MM.1S (cell line): ENCODE data around the gene EPX.

Source experiments
- DNase-seq: peaks from one replicate; pipeline ENCODE4 v3.0.0-alpha.2; 2015
- H2AFZ ChIP-seq: fragments of 300-600 bp; sonication (generic); 2 replicates; pipeline ENCODE4 v1.6.0; 2016; ENCODE audit warnings: antibody characterized with exemption, low read length
- H3F3A ChIP-seq: fragments of 300-600 bp; sonication (generic); 2 replicates; pipeline ENCODE4 v1.6.1; 2016; ENCODE audit warnings: mild to moderate bottlenecking, antibody characterized with exemption, low read length, moderate library complexity, mixed read lengths; ENCODE audit not compliant: insufficient read depth
- H3K27ac ChIP-seq: fragments of 300-600 bp; sonication (generic); 2 replicates; pipeline ENCODE4 v1.5.1; 2016; ENCODE audit warnings: mild to moderate bottlenecking, low read length
- H3K27me3 ChIP-seq: fragments of 300-600 bp; sonication (generic); replicated peaks from 2 replicates; pipeline ENCODE4 v1.6.0; 2016; ENCODE audit warnings: low read length; ENCODE audit not compliant: insufficient read depth
- H3K36me3 ChIP-seq: fragments of 300-600 bp; sonication (generic); replicated peaks from 2 replicates; pipeline ENCODE4 v1.6.1; 2016; ENCODE audit warnings: mild to moderate bottlenecking, low read length, mixed read lengths; ENCODE audit not compliant: insufficient read depth
- H3K4me1 ChIP-seq: fragments of 300-600 bp; sonication (generic); 2 replicates; pipeline ENCODE4 v1.6.1; 2016; ENCODE audit warnings: low read length, mixed read lengths
- H3K4me2 ChIP-seq: fragments of 300-600 bp; sonication (generic); 2 replicates; pipeline ENCODE4 v1.6.0; 2016; ENCODE audit warnings: low read depth, low read length
- H3K4me3 ChIP-seq: fragments of 300-600 bp; sonication (generic); 2 replicates; pipeline ENCODE4 v1.5.1; 2016; ENCODE audit warnings: low read length, mixed read lengths
- H3K79me2 ChIP-seq: fragments of 300-600 bp; sonication (generic); 2 replicates; pipeline ENCODE4 v1.6.1; 2016; ENCODE audit warnings: mixed run types, low read length, mixed read lengths
- H3K9ac ChIP-seq: fragments of 300-600 bp; sonication (generic); 2 replicates; pipeline ENCODE4 v1.6.1; 2016; ENCODE audit warnings: low read length, mixed read lengths
- H3K9me2 ChIP-seq: fragments of 300-600 bp; sonication (generic); replicated peaks from 2 replicates; pipeline ENCODE4 v1.6.1; 2016; ENCODE audit warnings: mild to moderate bottlenecking, low read length, mixed read lengths; ENCODE audit not compliant: insufficient read depth
- H3K9me3 ChIP-seq: fragments of 300-600 bp; sonication (generic); replicated peaks from 2 replicates; pipeline ENCODE4 v1.6.1; 2016; ENCODE audit warnings: mild to moderate bottlenecking, low read length, mixed read lengths; ENCODE audit not compliant: insufficient read depth
- H4K20me1 ChIP-seq: fragments of 300-600 bp; sonication (generic); 2 replicates; pipeline ENCODE4 v1.6.1; 2016; ENCODE audit warnings: mild to moderate bottlenecking, low read length, moderate library complexity, mixed read lengths; ENCODE audit not compliant: insufficient read depth
- EZH2 ChIP-seq: fragments of 300-600 bp; sonication (generic); optimal IDR thresholded peaks from 2 replicates; pipeline ENCODE3; 2017; ENCODE audit warnings: low read depth, mild to moderate bottlenecking, antibody characterized with exemption, low read length, mixed read lengths
- EZH2phosphoT487 ChIP-seq: fragments of 300-600 bp; sonication (generic); IDR thresholded peaks from 2 replicates; pipeline ENCODE4 v1.6.1; 2018; ENCODE audit warnings: antibody characterized with exemption, low read length
- TF ChIP-seq, protein P1 (sequence below): fragments of 300-600 bp; sonication (generic); IDR thresholded peaks from 2 replicates; pipeline ENCODE4 v1.5.1; 2016; ENCODE audit warnings: antibody characterized with exemption, low read length, mixed read lengths

EPX gene

DNA sequence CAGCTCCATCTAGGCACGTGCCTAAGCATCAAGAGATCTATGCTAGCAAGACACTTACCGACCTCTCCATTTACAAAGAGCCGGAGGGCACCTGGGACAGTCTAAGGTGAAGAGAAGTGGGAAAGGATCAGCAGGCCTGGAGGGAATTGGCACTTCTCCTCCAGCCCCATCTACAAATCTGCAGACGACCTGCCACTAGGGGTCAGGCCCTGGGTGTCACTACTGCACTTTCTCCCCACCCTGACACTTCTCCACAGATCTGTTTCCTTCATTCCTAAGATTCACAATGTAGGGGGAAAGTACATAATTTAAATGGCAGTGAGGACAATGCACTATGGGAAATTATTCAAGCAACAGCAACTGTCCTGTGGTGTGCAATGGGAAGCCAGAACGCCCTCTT lies 18.4 kb downstream of the EPX start:
- H3K9me2 ChIP-seq, result no peaks in the 10 kb centered on the region
- no peak overlapping the region for H2AFZ ChIP-seq
- no peak overlapping the region for H3K4me3 ChIP-seq
- no peaks in the 10 kb centered on the region for H4K20me1 ChIP-seq
- TF ChIP-seq, protein P1, sequence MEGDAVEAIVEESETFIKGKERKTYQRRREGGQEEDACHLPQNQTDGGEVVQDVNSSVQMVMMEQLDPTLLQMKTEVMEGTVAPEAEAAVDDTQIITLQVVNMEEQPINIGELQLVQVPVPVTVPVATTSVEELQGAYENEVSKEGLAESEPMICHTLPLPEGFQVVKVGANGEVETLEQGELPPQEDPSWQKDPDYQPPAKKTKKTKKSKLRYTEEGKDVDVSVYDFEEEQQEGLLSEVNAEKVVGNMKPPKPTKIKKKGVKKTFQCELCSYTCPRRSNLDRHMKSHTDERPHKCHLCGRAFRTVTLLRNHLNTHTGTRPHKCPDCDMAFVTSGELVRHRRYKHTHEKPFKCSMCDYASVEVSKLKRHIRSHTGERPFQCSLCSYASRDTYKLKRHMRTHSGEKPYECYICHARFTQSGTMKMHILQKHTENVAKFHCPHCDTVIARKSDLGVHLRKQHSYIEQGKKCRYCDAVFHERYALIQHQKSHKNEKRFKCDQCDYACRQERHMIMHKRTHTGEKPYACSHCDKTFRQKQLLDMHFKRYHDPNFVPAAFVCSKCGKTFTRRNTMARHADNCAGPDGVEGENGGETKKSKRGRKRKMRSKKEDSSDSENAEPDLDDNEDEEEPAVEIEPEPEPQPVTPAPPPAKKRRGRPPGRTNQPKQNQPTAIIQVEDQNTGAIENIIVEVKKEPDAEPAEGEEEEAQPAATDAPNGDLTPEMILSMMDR, result peak; percentile 37
- TF ChIP-seq EZH2 (no peak), EZH2phosphoT487 (no peak)
- no peak overlapping the region for H3K9ac ChIP-seq
- H3K27me3 ChIP-seq, result no peaks in the 10 kb centered on the region
- H3K4me2 ChIP-seq, result no peak overlapping the region
- H3K27ac ChIP-seq, result no peak overlapping the region
- H3K79me2 ChIP-seq, result no peaks in the 10 kb centered on the region
- no peak for DNase-seq
- H3F3A ChIP-seq, result no peaks in the 10 kb centered on the region
- no peaks in the 10 kb centered on the region for H3K4me1 ChIP-seq
- H3K9me3 ChIP-seq, result no peaks in the 10 kb centered on the region
- H3K36me3 ChIP-seq, result no peaks in the 10 kb centered on the region

DNA sequence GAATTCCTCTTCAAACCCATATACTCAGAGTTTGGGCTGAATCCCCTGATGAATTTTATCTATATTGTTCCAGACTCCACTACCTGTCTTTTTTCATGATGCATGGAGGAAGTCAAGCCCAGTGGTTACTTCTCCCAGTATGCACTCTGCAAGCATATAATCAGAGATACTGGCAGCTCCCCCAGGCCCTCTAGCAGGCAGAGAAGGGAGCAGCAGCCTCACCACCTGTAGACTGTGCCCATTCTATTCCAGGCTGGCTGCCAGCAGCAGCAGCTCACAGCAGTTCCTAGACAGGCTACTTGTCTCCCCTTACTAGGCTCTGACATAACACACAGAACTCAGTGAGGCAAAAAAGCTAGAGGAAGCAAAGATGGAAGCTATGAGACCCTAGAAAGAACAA lies 23.2 kb downstream of the EPX start:
- H3K4me2 ChIP-seq, result no peak overlapping the region
- no peak for TF ChIP-seq EZH2phosphoT487
- TF ChIP-seq, protein P1, result 0 out of 2 replicates have a peak, but pooled peaks have one; percentile 3
- no peak for TF ChIP-seq EZH2

DNA sequence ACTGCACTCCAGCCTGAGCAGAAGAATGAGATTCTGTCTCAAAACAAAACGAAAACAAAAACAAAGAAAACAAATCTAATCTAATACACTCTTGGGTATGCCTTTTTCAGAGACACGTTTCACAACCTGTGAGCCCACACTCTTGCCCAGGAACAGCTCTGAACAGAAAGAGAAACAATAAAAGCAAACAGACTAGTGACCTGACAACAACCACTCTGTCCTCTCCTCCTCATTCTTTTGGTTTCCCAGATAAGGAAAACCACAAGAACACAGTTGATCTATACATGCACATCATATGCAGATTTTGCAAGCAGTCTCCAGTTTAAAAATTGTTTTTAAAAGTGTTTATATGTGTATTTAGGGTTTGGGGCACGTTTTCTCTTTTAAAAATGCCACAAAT lies 25.2 kb downstream of the EPX start:
- no peaks in the 10 kb centered on the region for H3K9me3 ChIP-seq
- no peak overlapping the region for H3K27ac ChIP-seq
- H3K4me2 ChIP-seq, result no peak overlapping the region
- no peaks in the 10 kb centered on the region for H3K79me2 ChIP-seq
- H3K9me2 ChIP-seq, result no peaks in the 10 kb centered on the region
- TF ChIP-seq, protein P1, result no peak
- TF ChIP-seq EZH2phosphoT487 (no peak), EZH2 (no peak)
- 0 out of 2 replicates have a peak, but pooled peaks cover 5% of the 10 kb centered on the region for H3K27me3 ChIP-seq
- no peaks in the 10 kb centered on the region for H3F3A ChIP-seq
- DNase-seq, result no peak
- peaks cover 6% of the 10 kb centered on the region; the same call in 1 of the 2 replicates for H3K4me1 ChIP-seq
- no peak overlapping the region for H3K4me3 ChIP-seq
- H3K9ac ChIP-seq, result no peak overlapping the region
- no peak overlapping the region for H2AFZ ChIP-seq
- H4K20me1 ChIP-seq, result no peaks in the 10 kb centered on the region
- no peaks in the 10 kb centered on the region for H3K36me3 ChIP-seq

More for the DNA sequence above, 23.2 kb downstream of the EPX start:
- H3K27ac ChIP-seq, result no peak overlapping the region
- H4K20me1 ChIP-seq, result no peaks in the 10 kb centered on the region
- no peaks in the 10 kb centered on the region for H3K79me2 ChIP-seq
- DNase-seq, result no peak
- no peak overlapping the region for H3K4me3 ChIP-seq
- no peak overlapping the region for H2AFZ ChIP-seq
- no peaks in the 10 kb centered on the region for H3K36me3 ChIP-seq
- H3K9me2 ChIP-seq, result no peaks in the 10 kb centered on the region
- no peaks in the 10 kb centered on the region for H3F3A ChIP-seq
- no peaks in the 10 kb centered on the region for H3K27me3 ChIP-seq
- H3K4me1 ChIP-seq, result peaks cover 6% of the 10 kb centered on the region; the same call in 1 of the 2 replicates
- no peaks in the 10 kb centered on the region for H3K9me3 ChIP-seq
- no peak overlapping the region for H3K9ac ChIP-seq
